H7 (cell line): Measurements from ENCODE around the gene ZFYVE26. TPM values are rescaled to one million over a fixed set of nuclear protein-coding genes. Genes with fewer than 3 reads are reported as not detected.
"Not testable (repeated sequence)": the region's sequence is repeated elsewhere in the genome, so short reads cannot be mapped to it uniquely, and the experiment has no call there.

ENCODE experiments used
- DNase-seq: peaks from one replicate; pipeline ENCODE4 v3.0.0; 2012
- H3K27me3 ChIP-seq: 2 replicates; pipeline ENCODE4 v1.6.0; 2011; ENCODE audit warnings: mild to moderate bottlenecking, low read length; ENCODE audit not compliant: control insufficient read depth, insufficient read depth
- H3K36me3 ChIP-seq: replicated peaks from 2 replicates; pipeline ENCODE4 v1.5.1; 2011; ENCODE audit warnings: low read length; ENCODE audit not compliant: control insufficient read depth, insufficient read depth
- H3K4me3 ChIP-seq: 2 replicates; pipeline ENCODE4 v1.5.1; 2011; ENCODE audit warnings: low read depth, mild to moderate bottlenecking, control low read depth, low read length, moderate library complexity; ENCODE audit not compliant: insufficient read depth
- total RNA-seq: library from RNA; depleted of rRNA; stranded (reverse); fragments of >200 nt; shearing (Covaris generic); gene quantifications from 2 replicates; pipeline ENCODE4 v1.2.3, GENCODE V29; 2014

The ZFYVE26 gene
- total RNA-seq, 1 experiment from 2014 or later = 18.8 TPM

GRCh38 chr14:67831113-67831512 is 14.7 kb upstream of the ZFYVE26 start:
- Histone ChIP-seq H3K36me3 (0 out of 2 replicates have a peak, but pooled peaks cover 1% of the 10 kb centered on the region), H3K4me3 (no peak overlapping the region), H3K27me3 (no peaks in the 10 kb centered on the region)
- no peak for DNase-seq

- Histone ChIP-seq H3K36me3 (no peaks in the 10 kb centered on the region; the same call in 1 of the 2 replicates), H3K27me3 (no peaks in the 10 kb centered on the region), H3K4me3 (no peak overlapping the region)
- DNase-seq = no peak
Measured at GRCh38 chr14:67821121-67821520, 4.7 kb upstream of the ZFYVE26 start.

GRCh38 chr14:67820428-67820971 is 4.1 kb upstream of the ZFYVE26 start:
- Histone ChIP-seq H3K36me3 (no peaks in the 10 kb centered on the region; the same call in 1 of the 2 replicates), H3K27me3 (no peaks in the 10 kb centered on the region), H3K4me3 (peak overlapping the region; percentile 81)
- DNase-seq = no peak

GRCh38 chr14:67819563-67820421 is 3.4 kb upstream of the ZFYVE26 start, which contains the start of gene RAD51B:
TSS of gene RAD51B (plus strand) at chr14:67819779.
- peak; percentile 85 for DNase-seq
- peak within 1 kb of the TSS; percentile 81 for H3K4me3 ChIP-seq
- H3K36me3 ChIP-seq = no peaks in the 10 kb centered on the region
- H3K27me3 ChIP-seq = no peaks in the 10 kb centered on the region

GRCh38 chr14:67818476-67818875 is 2.1 kb upstream of the ZFYVE26 start:
- H3K36me3 ChIP-seq, H3K4me3 ChIP-seq, DNase-seq, H3K27me3 ChIP-seq: not testable (repeated sequence)

GRCh38 chr14:67817750-67818438 is 1.5 kb upstream of the ZFYVE26 start:
- H3K36me3 ChIP-seq = no peaks in the 10 kb centered on the region
- H3K27me3 ChIP-seq = no peaks in the 10 kb centered on the region
- no peak for DNase-seq
- no peak overlapping the region for H3K4me3 ChIP-seq

GRCh38 chr14:67815573-67816225 is 691 bp downstream of the ZFYVE26 start:
- Histone ChIP-seq H3K4me3 (peak overlapping the region; percentile 71), H3K27me3 (no peaks in the 10 kb centered on the region), H3K36me3 (peaks cover 2% of the 10 kb centered on the region; the same call in 1 of the 2 replicates)
- DNase-seq = no peak

- Histone ChIP-seq H3K4me3 (no peak overlapping the region), H3K27me3 (no peaks in the 10 kb centered on the region), H3K36me3 (peaks cover 2% of the 10 kb centered on the region; the same call in 1 of the 2 replicates)
- DNase-seq = no peak
Measured at GRCh38 chr14:67814821-67815220, 1.6 kb downstream of the ZFYVE26 start.

GRCh38 chr14:67806246-67806645 is 10.1 kb downstream of the ZFYVE26 start:
- H3K36me3 ChIP-seq = peaks cover 24% of the 10 kb centered on the region

GRCh38 chr14:67800743-67801142 is 15.6 kb downstream of the ZFYVE26 start:
- Histone ChIP-seq H3K4me3 (no peak overlapping the region), H3K36me3 (peaks cover 26% of the 10 kb centered on the region), H3K27me3 (no peaks in the 10 kb centered on the region)
- no peak for DNase-seq

More at GRCh38 chr14:67806246-67806645, 10.1 kb downstream of the ZFYVE26 start:
- DNase-seq = no peak
- Histone ChIP-seq H3K27me3 (no peaks in the 10 kb centered on the region), H3K4me3 (no peak overlapping the region)

GRCh38 chr14:67798731-67799130 is 17.7 kb downstream of the ZFYVE26 start:
- no peaks in the 10 kb centered on the region for H3K27me3 ChIP-seq
- H3K36me3 ChIP-seq = peaks cover 22% of the 10 kb centered on the region
- no peak overlapping the region for H3K4me3 ChIP-seq
- no peak for DNase-seq

- DNase-seq = no peak
- Histone ChIP-seq H3K4me3 (no peak overlapping the region), H3K27me3 (no peaks in the 10 kb centered on the region), H3K36me3 (peaks cover 28% of the 10 kb centered on the region)
Measured at GRCh38 chr14:67787673-67788072, 28.7 kb downstream of the ZFYVE26 start.

- no peak for DNase-seq
- H3K4me3 ChIP-seq = no peak overlapping the region
- H3K36me3 ChIP-seq = peaks cover 30% of the 10 kb centered on the region
- no peaks in the 10 kb centered on the region for H3K27me3 ChIP-seq
Measured at GRCh38 chr14:67785270-67786109, 30.9 kb downstream of the ZFYVE26 start.
